ENCODE measurements around the gene BNIP3. TPM values are rescaled to one million over a fixed set of nuclear protein-coding genes. Genes with fewer than 3 reads are reported as not detected.

Gene BNIP3
- polyA plus RNA-seq, 3 donors = 3.2 to 7.2 (median 4.6) TPM

DNA sequence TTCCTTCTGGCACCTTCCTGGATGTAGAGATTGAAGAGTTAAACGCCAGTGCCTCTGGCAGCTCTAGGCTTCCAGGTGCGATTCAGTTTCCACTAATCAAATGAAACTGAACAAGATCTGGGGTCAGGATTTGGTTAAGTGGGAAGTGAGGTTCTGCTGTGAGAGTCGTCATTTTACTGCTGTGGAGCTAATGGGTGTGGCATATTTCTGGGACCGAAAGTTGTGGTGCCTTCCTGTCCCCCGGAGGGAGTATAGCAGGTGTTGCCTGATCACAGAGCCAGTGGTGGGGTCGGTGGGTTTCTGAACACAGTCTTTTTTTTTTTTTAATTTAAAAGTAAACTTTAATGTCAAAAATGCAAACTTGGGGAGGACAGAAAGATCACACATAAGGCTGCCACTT, 47.0 kb upstream of the BNIP3 start:
- Histone ChIP-seq H3K4me2 (replicated peaks; ENCODE audit: extremely low read depth, low read length, poor library complexity, severe bottlenecking) (no peak overlapping the region), H3K9ac (ENCODE audit: insufficient read depth, low read length, poor library complexity, severe bottlenecking) (no peak overlapping the region), H3K27me3 (ENCODE audit: control insufficient read depth in 2 of 2, insufficient read depth in 2 of 2, low read length in 2 of 2) (peaks cover 0 to 20% of the 10 kb centered on the region in 2 donors), H3K27ac (ENCODE audit: low read depth in 1 of 2, low read length in 2 of 2) (no peak overlapping the region), H2AFZ (ENCODE audit: insufficient read depth, low read depth, low read length, poor library complexity, severe bottlenecking) (no peak overlapping the region), H3K4me1 (ENCODE audit: control insufficient read depth in 1 of 2, insufficient read depth in 2 of 2, low read length in 2 of 2) (no peaks in the 10 kb centered on the region), H3K36me3 (replicated peaks in 1 of 2; ENCODE audit: control insufficient read depth in 1 of 2, insufficient read depth in 2 of 2, low read length in 2 of 2) (no peaks in the 10 kb centered on the region), H3K9me3 (replicated peaks in 1 of 2; ENCODE audit: control insufficient read depth in 1 of 2, insufficient read depth in 1 of 2, low read length in 2 of 2) (no peaks in the 10 kb centered on the region), H4K20me1 (ENCODE audit: insufficient read depth, low read length) (no peaks in the 10 kb centered on the region), H3K79me2 (ENCODE audit: insufficient read depth, low read length) (no peaks in the 10 kb centered on the region), H3K4me3 (replicated peaks in 1 of 3; ENCODE audit: low read depth in 2 of 3, low read length in 3 of 3) (no peak overlapping the region)
- DNase-seq = no peak
- TF ChIP-seq, protein P1, sequence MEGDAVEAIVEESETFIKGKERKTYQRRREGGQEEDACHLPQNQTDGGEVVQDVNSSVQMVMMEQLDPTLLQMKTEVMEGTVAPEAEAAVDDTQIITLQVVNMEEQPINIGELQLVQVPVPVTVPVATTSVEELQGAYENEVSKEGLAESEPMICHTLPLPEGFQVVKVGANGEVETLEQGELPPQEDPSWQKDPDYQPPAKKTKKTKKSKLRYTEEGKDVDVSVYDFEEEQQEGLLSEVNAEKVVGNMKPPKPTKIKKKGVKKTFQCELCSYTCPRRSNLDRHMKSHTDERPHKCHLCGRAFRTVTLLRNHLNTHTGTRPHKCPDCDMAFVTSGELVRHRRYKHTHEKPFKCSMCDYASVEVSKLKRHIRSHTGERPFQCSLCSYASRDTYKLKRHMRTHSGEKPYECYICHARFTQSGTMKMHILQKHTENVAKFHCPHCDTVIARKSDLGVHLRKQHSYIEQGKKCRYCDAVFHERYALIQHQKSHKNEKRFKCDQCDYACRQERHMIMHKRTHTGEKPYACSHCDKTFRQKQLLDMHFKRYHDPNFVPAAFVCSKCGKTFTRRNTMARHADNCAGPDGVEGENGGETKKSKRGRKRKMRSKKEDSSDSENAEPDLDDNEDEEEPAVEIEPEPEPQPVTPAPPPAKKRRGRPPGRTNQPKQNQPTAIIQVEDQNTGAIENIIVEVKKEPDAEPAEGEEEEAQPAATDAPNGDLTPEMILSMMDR (IDR thresholded peaks at IDR 0.05) = no peak
- Mint-ChIP-seq H3K9me3 (peaks cover 0 to 3% (median 0%) of the 10 kb centered on the region in 7 donors), H3K27ac (no peak overlapping the region), H3K36me3 (no peaks in the 10 kb centered on the region), H3K4me1 (no peaks in the 10 kb centered on the region), H3K4me3 (no peak overlapping the region), H3K27me3 (ENCODE audit: low read depth in 3 of 3) (peaks cover 21 to 48% (median 40%) of the 10 kb centered on the region in 3 donors)
- intact Hi-C loops (cut with micrococcal nuclease) = no loop called here
- WGBS (ENCODE audit: insufficient coverage) = 40% methylated on average over 2 of the region's 6 CpGs

DNA sequence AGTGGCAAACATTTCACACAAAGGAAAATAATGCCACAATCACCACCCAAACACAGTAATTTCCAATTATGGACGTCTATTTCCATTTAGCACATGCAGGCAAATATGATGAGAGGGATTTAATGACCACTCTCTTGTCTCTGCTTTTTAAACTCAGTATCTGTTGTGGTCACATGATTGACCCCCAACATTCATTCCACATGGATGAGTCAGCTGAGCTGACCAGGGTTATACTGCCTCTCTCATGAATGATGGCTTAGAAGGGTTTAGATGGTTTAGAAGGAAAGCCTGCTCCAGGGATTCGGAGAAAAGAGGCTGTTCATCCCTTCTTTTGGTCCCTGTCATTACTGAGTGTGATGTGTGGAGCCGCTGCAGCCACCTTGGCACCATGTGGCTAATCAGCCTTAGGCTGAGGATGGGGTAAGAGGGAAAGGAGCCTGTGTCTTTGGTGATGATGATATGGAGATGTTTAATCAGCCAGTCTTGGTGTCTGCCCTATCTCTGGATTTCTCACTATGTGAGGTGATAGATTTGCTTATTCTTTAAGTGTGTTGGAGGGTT, 45.8 kb upstream of the BNIP3 start:
- H3K27me3 Mint-ChIP-seq (ENCODE audit: low read depth in 3 of 3) = peaks cover 20 to 46% (median 43%) of the 10 kb centered on the region in 3 donors

More for the DNA sequence above, 45.8 kb upstream of the BNIP3 start:
- Histone ChIP-seq H3K79me2 (ENCODE audit: insufficient read depth, low read length) (no peaks in the 10 kb centered on the region), H3K4me2 (replicated peaks; ENCODE audit: extremely low read depth, low read length, poor library complexity, severe bottlenecking) (no peak overlapping the region), H3K4me3 (replicated peaks in 1 of 3; ENCODE audit: low read depth in 2 of 3, low read length in 3 of 3) (no peak overlapping the region), H3K27me3 (ENCODE audit: control insufficient read depth in 2 of 2, insufficient read depth in 2 of 2, low read length in 2 of 2) (peaks cover 0 to 20% of the 10 kb centered on the region in 2 donors), H4K20me1 (ENCODE audit: insufficient read depth, low read length) (no peaks in the 10 kb centered on the region), H3K9ac (ENCODE audit: insufficient read depth, low read length, poor library complexity, severe bottlenecking) (no peak overlapping the region), H3K9me3 (replicated peaks in 1 of 2; ENCODE audit: control insufficient read depth in 1 of 2, insufficient read depth in 1 of 2, low read length in 2 of 2) (no peaks in the 10 kb centered on the region), H2AFZ (ENCODE audit: insufficient read depth, low read depth, low read length, poor library complexity, severe bottlenecking) (no peak overlapping the region), H3K36me3 (replicated peaks in 1 of 2; ENCODE audit: control insufficient read depth in 1 of 2, insufficient read depth in 2 of 2, low read length in 2 of 2) (no peaks in the 10 kb centered on the region), H3K4me1 (ENCODE audit: control insufficient read depth in 1 of 2, insufficient read depth in 2 of 2, low read length in 2 of 2) (peaks cover 0 to 7% of the 10 kb centered on the region in 2 donors), H3K27ac (ENCODE audit: low read depth in 1 of 2, low read length in 2 of 2) (no peak overlapping the region)
- Mint-ChIP-seq H3K4me1 (peaks cover 8% of the 10 kb centered on the region), H3K27ac (no peak overlapping the region), H3K36me3 (no peaks in the 10 kb centered on the region), H3K4me3 (no peak overlapping the region), H3K9me3 (peaks cover 0 to 3% (median 0%) of the 10 kb centered on the region in 7 donors)
- no peak for DNase-seq
- WGBS (ENCODE audit: insufficient coverage) = 85% methylated on average over 2 of the region's 3 CpGs
- TF ChIP-seq, protein P1 (IDR thresholded peaks at IDR 0.05) = no peak
- intact Hi-C loops (cut with micrococcal nuclease) = no loop called here

Measured in CD14-positive monocyte (primary cell).